Measurements from ENCODE around the gene TLX3.

Gene TLX3

GRCh38 chr5:171306166-171306565, 2.9 kb upstream of the TLX3 start:
- TF ChIP-seq CTCF (IDR thresholded peaks at IDR 0.05; ENCODE audit: insufficient read depth, low read length, poor library complexity, severe bottlenecking): no peak
- no peak for DNase-seq (ENCODE audit: extremely low read depth, insufficient read length)
- Histone ChIP-seq H3K36me3 (ENCODE audit: control insufficient read depth, insufficient read depth, low read length) (no peaks in the 10 kb centered on the region), H3K27me3 (replicated peaks; ENCODE audit: control insufficient read depth, insufficient read depth, low read length) (no peaks in the 10 kb centered on the region; the same call in 1 of the 2 replicates), H3K4me3 (replicated peaks; ENCODE audit: low read depth, low read length) (no peak overlapping the region)

- no peak for TF ChIP-seq CTCF (IDR thresholded peaks at IDR 0.05; ENCODE audit: insufficient read depth, low read length, poor library complexity, severe bottlenecking)
- no peak for DNase-seq (ENCODE audit: extremely low read depth, insufficient read length)
- H3K27me3 ChIP-seq (replicated peaks; ENCODE audit: control insufficient read depth, insufficient read depth, low read length): no peaks in the 10 kb centered on the region; the same call in 1 of the 2 replicates
- H3K4me3 ChIP-seq (replicated peaks; ENCODE audit: low read depth, low read length): no peak overlapping the region
- no peaks in the 10 kb centered on the region for H3K36me3 ChIP-seq (ENCODE audit: control insufficient read depth, insufficient read depth, low read length)
Measured at GRCh38 chr5:171306781-171307591, 2.1 kb upstream of the TLX3 start.

GRCh38 chr5:171307789-171308452, 1.1 kb upstream of the TLX3 start:
- no peak for TF ChIP-seq CTCF (IDR thresholded peaks at IDR 0.05; ENCODE audit: insufficient read depth, low read length, poor library complexity, severe bottlenecking)
- Histone ChIP-seq H3K27me3 (replicated peaks; ENCODE audit: control insufficient read depth, insufficient read depth, low read length) (no peaks in the 10 kb centered on the region; the same call in 1 of the 2 replicates), H3K36me3 (ENCODE audit: control insufficient read depth, insufficient read depth, low read length) (no peaks in the 10 kb centered on the region), H3K4me3 (replicated peaks; ENCODE audit: low read depth, low read length) (no peak overlapping the region)
- DNase-seq (ENCODE audit: extremely low read depth, insufficient read length): no peak

- DNase-seq (ENCODE audit: extremely low read depth, insufficient read length): no peak
- no peak overlapping the region for H3K4me3 ChIP-seq (replicated peaks; ENCODE audit: low read depth, low read length)
Measured at GRCh38 chr5:171309276-171310211, 496 bp downstream of the TLX3 start.

More at GRCh38 chr5:171309276-171310211, 496 bp downstream of the TLX3 start:
- Histone ChIP-seq H3K36me3 (ENCODE audit: control insufficient read depth, insufficient read depth, low read length) (no peaks in the 10 kb centered on the region), H3K27me3 (replicated peaks; ENCODE audit: control insufficient read depth, insufficient read depth, low read length) (no peaks in the 10 kb centered on the region; the same call in 1 of the 2 replicates)
- TF ChIP-seq CTCF (IDR thresholded peaks at IDR 0.05; ENCODE audit: insufficient read depth, low read length, poor library complexity, severe bottlenecking): no peak

All from GM06990 (cell line).